Neural crest cell (in vitro differentiated cells): ENCODE data around the gene WDR35. TPM values are rescaled to one million over a fixed set of nuclear protein-coding genes. Genes with fewer than 3 reads are reported as not detected.

Source experiments
- DNase-seq: peaks from one replicate; pipeline ENCODE4 v3.0.0; 2021; ENCODE audit warnings: low read depth, mixed read lengths, low spot score
- H3K27ac Mint-ChIP-seq: one replicate; pipeline ENCODE4 v1.8.0; 2021; ENCODE audit warnings: mild to moderate bottlenecking, mixed read lengths; ENCODE audit not compliant: unreplicated experiment
- H3K27me3 Mint-ChIP-seq: 2 replicates; pipeline ENCODE4 v1.8.0; 2021; ENCODE audit warnings: low read depth, mild to moderate bottlenecking, mixed read lengths
- H3K36me3 Mint-ChIP-seq: 2 replicates; pipeline ENCODE4 v1.8.0; 2021; ENCODE audit warnings: low read depth, mild to moderate bottlenecking, mixed read lengths
- H3K4me1 Mint-ChIP-seq: 2 replicates; pipeline ENCODE4 v1.8.0; 2021; ENCODE audit warnings: mixed read lengths
- H3K4me3 Mint-ChIP-seq: one replicate; pipeline ENCODE4 v1.8.0; 2021; ENCODE audit warnings: mild to moderate bottlenecking, mixed read lengths
- H3K9me3 Mint-ChIP-seq: 2 replicates; pipeline ENCODE4 v1.8.0; 2021; ENCODE audit warnings: mixed read lengths
- total RNA-seq: library from RNA; stranded (reverse); gene quantifications from 2 replicates; pipeline ENCODE4 v1.2.1, GENCODE V29; 2021
- TF ChIP-seq, protein P1 (sequence below): fragments of 200-600 bp; sonication (generic); conservative IDR thresholded peaks from 2 replicates; pipeline ENCODE4 v1.5.0; 2021; ENCODE audit warnings: antibody characterized with exemption, mild to moderate bottlenecking

The WDR35 gene
- total RNA-seq, 1 donor from 2014 or later: 19.4 TPM

DNA sequence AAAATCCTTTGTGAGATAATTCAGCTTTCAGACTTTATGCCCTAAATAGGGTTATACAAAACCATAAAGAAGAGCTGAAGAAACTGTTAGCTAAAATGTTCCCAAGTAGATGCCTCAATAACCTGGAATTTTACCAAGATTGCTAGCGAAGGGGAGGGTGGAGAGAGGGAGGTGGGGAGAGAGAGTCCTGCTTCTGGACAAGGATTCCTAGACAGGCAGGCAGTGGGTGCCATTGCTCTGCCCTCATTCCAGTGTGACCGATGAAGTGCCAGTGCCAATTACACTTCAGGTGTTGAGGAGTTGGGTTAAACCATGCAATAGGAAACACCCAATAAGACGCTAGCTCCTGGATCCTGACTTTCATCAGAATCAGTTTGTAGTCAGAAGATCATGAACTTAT lies 43.4 kb upstream of the WDR35 start:
- no peak overlapping the region for H3K4me3 Mint-ChIP-seq
- peaks cover 2% of the 10 kb centered on the region for H3K9me3 Mint-ChIP-seq
- peaks cover 15% of the 10 kb centered on the region for H3K4me1 Mint-ChIP-seq
- no peak for DNase-seq
- TF ChIP-seq, protein P1, sequence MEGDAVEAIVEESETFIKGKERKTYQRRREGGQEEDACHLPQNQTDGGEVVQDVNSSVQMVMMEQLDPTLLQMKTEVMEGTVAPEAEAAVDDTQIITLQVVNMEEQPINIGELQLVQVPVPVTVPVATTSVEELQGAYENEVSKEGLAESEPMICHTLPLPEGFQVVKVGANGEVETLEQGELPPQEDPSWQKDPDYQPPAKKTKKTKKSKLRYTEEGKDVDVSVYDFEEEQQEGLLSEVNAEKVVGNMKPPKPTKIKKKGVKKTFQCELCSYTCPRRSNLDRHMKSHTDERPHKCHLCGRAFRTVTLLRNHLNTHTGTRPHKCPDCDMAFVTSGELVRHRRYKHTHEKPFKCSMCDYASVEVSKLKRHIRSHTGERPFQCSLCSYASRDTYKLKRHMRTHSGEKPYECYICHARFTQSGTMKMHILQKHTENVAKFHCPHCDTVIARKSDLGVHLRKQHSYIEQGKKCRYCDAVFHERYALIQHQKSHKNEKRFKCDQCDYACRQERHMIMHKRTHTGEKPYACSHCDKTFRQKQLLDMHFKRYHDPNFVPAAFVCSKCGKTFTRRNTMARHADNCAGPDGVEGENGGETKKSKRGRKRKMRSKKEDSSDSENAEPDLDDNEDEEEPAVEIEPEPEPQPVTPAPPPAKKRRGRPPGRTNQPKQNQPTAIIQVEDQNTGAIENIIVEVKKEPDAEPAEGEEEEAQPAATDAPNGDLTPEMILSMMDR: no peak
- H3K36me3 Mint-ChIP-seq: peaks cover 59% of the 10 kb centered on the region
- no peak overlapping the region for H3K27ac Mint-ChIP-seq
- H3K27me3 Mint-ChIP-seq: no peaks in the 10 kb centered on the region

DNA sequence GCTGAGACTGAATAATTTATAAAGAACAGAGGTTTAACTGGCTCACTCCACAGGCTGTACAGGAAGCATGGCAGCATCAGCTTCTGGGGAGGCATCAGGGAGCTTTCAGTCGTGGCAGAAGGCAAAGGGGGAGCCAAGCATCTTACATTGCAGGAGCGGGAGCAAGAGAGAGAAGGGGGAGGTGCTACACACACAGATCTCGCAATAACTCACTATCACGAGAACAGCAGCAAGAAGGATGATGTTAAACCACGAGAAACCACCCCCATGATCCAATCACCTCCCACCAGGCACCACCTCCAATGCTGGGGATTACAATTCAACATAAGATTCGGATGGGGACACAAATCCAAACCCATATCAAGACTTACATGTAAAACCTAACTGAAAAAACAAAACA lies 40.3 kb upstream of the WDR35 start:
- Mint-ChIP-seq H3K36me3 (peaks cover 50% of the 10 kb centered on the region), H3K4me3 (no peak overlapping the region), H3K27me3 (no peaks in the 10 kb centered on the region), H3K27ac (no peak overlapping the region), H3K9me3 (peaks cover 2% of the 10 kb centered on the region), H3K4me1 (peaks cover 7% of the 10 kb centered on the region)
- TF ChIP-seq, protein P1: no peak
- no peak for DNase-seq

DNA sequence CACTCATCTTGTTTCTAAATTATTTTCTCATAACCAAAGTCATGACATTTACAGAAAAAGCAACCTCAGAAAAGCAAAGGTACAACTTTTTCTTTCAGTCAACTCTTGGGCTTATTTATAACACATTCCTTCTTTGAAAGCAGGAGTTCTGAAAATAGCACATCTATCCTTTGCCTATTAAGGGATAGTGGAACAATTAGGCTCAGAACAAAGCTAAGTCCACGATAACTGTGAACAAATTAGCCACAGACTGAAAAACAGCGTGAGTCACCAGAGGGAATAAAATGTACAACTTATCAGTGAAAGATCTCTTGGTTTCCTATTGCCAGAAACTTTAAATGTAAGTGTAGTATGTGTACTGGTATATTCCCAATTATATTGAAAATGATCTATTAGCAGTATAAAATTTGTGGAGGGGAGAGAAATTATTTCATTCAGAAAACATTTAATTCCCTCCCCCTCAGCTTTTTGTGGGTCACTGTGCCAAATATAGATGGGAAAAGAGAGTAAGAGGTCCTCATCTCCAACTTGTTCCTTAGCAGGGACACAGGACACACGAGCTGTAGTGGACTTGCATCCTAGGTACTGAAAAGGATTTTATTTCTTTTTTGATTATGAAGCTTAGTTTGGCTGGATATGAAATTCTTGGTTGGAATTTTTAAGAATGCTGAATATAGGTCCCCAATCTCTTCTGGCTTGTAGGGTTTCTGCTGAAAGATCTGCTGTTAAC lies 38.0 kb upstream of the WDR35 start:
- TF ChIP-seq, protein P1: no peak
- Mint-ChIP-seq H3K36me3 (peaks cover 47% of the 10 kb centered on the region), H3K4me3 (no peak overlapping the region), H3K27me3 (no peaks in the 10 kb centered on the region), H3K27ac (no peak overlapping the region), H3K4me1 (no peaks in the 10 kb centered on the region), H3K9me3 (peaks cover 3% of the 10 kb centered on the region)
- no peak for DNase-seq

DNA sequence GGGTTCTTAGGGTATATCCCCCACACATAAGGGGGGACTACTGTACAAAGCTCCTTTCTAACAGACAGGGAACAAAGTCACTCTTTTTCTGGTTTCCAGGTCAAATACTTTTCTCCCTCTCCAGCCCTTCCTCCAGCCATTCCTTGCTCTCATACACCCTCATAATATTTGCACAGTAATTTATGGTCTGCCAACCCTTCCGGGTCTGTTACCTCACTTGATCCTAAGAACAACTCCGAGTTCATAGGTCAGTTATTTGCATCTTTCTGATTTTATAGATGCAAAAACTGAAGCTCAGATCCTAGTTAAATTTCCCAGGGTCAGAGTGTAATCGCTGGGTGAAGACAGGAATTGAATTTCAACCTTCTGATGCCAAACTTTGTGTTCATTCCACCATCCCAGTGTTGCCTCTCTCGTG lies 37.4 kb upstream of the WDR35 start:
- peaks cover 44% of the 10 kb centered on the region for H3K36me3 Mint-ChIP-seq
- no peak overlapping the region for H3K4me3 Mint-ChIP-seq
- H3K9me3 Mint-ChIP-seq: peaks cover 5% of the 10 kb centered on the region

DNA sequence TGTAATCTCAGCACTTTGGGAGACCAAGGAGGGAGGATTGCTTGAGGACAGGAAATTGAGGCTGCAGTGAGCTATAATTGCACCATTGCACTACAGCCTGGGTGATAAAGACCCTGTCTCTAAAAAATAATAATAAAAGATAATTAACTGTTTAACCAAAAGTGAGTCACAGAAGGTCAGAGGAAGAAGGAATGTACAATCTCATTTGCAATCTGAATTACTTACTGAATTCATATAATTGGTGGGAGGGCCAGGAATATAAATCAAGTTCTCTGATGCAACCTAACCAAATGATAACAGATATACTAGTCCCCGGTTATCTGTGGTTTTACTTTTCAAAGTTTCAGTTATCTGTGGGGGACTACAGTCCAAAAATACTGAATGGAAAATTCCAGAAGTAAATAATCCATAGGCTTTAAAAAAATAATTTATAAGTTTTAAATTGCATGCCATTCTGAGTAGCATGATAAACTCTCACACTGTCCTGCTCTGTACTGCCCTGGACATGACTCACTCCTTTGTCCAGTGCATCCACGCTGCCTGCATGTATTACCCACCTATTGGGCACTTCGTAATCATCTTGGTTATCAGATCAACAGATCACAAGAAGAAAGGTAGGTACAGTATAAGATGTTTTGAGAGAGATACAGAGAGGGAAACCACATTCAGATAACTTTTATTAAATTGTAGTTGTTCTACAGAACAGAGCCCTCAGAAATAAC lies 35.3 kb upstream of the WDR35 start:
- no peak overlapping the region for H3K27ac Mint-ChIP-seq
- no peaks in the 10 kb centered on the region for H3K27me3 Mint-ChIP-seq
- DNase-seq: no peak
- H3K4me3 Mint-ChIP-seq: no peak overlapping the region
- H3K9me3 Mint-ChIP-seq: peaks cover 15% of the 10 kb centered on the region
- TF ChIP-seq, protein P1: no peak
- peaks cover 41% of the 10 kb centered on the region for H3K36me3 Mint-ChIP-seq
- H3K4me1 Mint-ChIP-seq: no peaks in the 10 kb centered on the region

More for the DNA sequence above, 37.4 kb upstream of the WDR35 start:
- Mint-ChIP-seq H3K27ac (no peak overlapping the region), H3K4me1 (no peaks in the 10 kb centered on the region), H3K27me3 (no peaks in the 10 kb centered on the region)
- TF ChIP-seq, protein P1: no peak
- DNase-seq: no peak
